WTC11 (cell line): ENCODE measurements around the gene TMCC2. TPM values are rescaled to one million over a fixed set of nuclear protein-coding genes. Genes with fewer than 3 reads are reported as not detected.

Experiments used
- ATAC-seq: fragments of 200-7000 bp; cut with Tn5 transposase; 2 replicates; pipeline ENCODE4 v1.10.0; 2021; ENCODE audit warnings: mild to moderate bottlenecking, moderate library complexity
- CTCF ChIA-PET: fragments of 300-600 bp; sonication (Branson Sonifier 250); formaldehyde crosslinking; loops from one replicate; lab custom pipeline; 2021; ENCODE audit warnings: antibody characterized with exemption; lab: Charles Lee
- POLR2A ChIA-PET: fragments of 350-600 bp; sonication (Branson Sonifier 250); formaldehyde crosslinking; loops from one replicate; lab custom pipeline; 2021; ENCODE audit warnings: antibody characterized with exemption; lab: Charles Lee
- DNase-seq: peaks from one replicate; pipeline ENCODE4 v3.0.0; 2021; ENCODE audit warnings: low spot score
- H3K27ac Mint-ChIP-seq: 2 replicates; pipeline ENCODE4 v1.8.0; 2021; ENCODE audit warnings: mixed read lengths
- H3K27me3 Mint-ChIP-seq: 2 replicates; pipeline ENCODE4 v1.8.0; 2021; ENCODE audit warnings: low read depth, mild to moderate bottlenecking, moderate library complexity, mixed read lengths
- H3K36me3 Mint-ChIP-seq: 2 replicates; pipeline ENCODE4 v1.8.0; 2021; ENCODE audit warnings: mixed read lengths
- H3K4me1 Mint-ChIP-seq: 2 replicates; pipeline ENCODE4 v1.8.0; 2022; ENCODE audit warnings: mixed read lengths
- H3K4me3 Mint-ChIP-seq: 2 replicates; pipeline ENCODE4 v1.8.0; 2021; ENCODE audit warnings: mild to moderate bottlenecking, moderate library complexity, mixed read lengths
- H3K9me3 Mint-ChIP-seq: 2 replicates; pipeline ENCODE4 v1.8.0; 2021; ENCODE audit warnings: mixed read lengths
- ATF1 ChIP-seq: sonication (generic); formaldehyde crosslinking; IDR thresholded peaks from 2 replicates; pipeline ENCODE4 v1.8.1; 2023; ENCODE audit warnings: mild to moderate bottlenecking, moderate library complexity, missing genetic modification reagents
- CBFB ChIP-seq: sonication (generic); formaldehyde crosslinking; IDR thresholded peaks from 2 replicates; pipeline ENCODE4 v1.8.1; 2022; ENCODE audit warnings: mild to moderate bottlenecking, low read depth, missing genetic modification reagents
- CREB1 ChIP-seq: sonication (generic); formaldehyde crosslinking; IDR thresholded peaks from 2 replicates; pipeline ENCODE4 v1.8.0; 2023; ENCODE audit warnings: mild to moderate bottlenecking, missing genetic modification reagents
- E2F5 ChIP-seq: sonication (generic); formaldehyde crosslinking; IDR thresholded peaks from 2 replicates; pipeline ENCODE4 v1.8.1; 2022; ENCODE audit warnings: mild to moderate bottlenecking, moderate library complexity, missing genetic modification reagents
- ETV6 ChIP-seq: sonication (generic); formaldehyde crosslinking; IDR thresholded peaks from 2 replicates; pipeline ENCODE4 v1.8.1; 2022; ENCODE audit warnings: mild to moderate bottlenecking, missing genetic modification reagents
- FOXK1 ChIP-seq: sonication (generic); formaldehyde crosslinking; IDR thresholded peaks from 2 replicates; pipeline ENCODE4 v1.8.0; 2022; ENCODE audit warnings: mild to moderate bottlenecking, moderate library complexity, missing genetic modification reagents
- FOXP1 ChIP-seq: sonication (generic); formaldehyde crosslinking; IDR thresholded peaks from 2 replicates; pipeline ENCODE4 v1.8.0; 2022; ENCODE audit warnings: missing genetic modification reagents, mild to moderate bottlenecking, moderate library complexity, borderline replicate concordance
- IRF2 ChIP-seq: sonication (generic); formaldehyde crosslinking; IDR thresholded peaks from 2 replicates; pipeline ENCODE4 v1.8.0; 2022; ENCODE audit warnings: low read depth, missing genetic modification reagents, borderline replicate concordance
- JAZF1 ChIP-seq: fragments of 250-450 bp; sonication (Bioruptor Pico); IDR thresholded peaks from 2 replicates; pipeline ENCODE4 v1.9.0; 2021; ENCODE audit warnings: moderate library complexity, mild to moderate bottlenecking, inconsistent platforms
- MXD4 ChIP-seq: fragments of 250-450 bp; sonication (Bioruptor Pico); IDR thresholded peaks from 2 replicates; pipeline ENCODE4 v1.8.0; 2021; ENCODE audit warnings: mild to moderate bottlenecking, moderate library complexity, borderline replicate concordance
- NFYB ChIP-seq: sonication (generic); formaldehyde crosslinking; conservative IDR thresholded peaks from 2 replicates; pipeline ENCODE4 v1.8.0; 2022; ENCODE audit warnings: low read depth, missing genetic modification reagents
- SMAD3 ChIP-seq: sonication (generic); formaldehyde crosslinking; IDR thresholded peaks from 2 replicates; pipeline ENCODE4 v1.8.0; 2022; ENCODE audit warnings: missing genetic modification reagents, mild to moderate bottlenecking, borderline replicate concordance
- SMAD4 ChIP-seq: sonication (generic); formaldehyde crosslinking; IDR thresholded peaks from 2 replicates; pipeline ENCODE4 v1.8.0; 2022; ENCODE audit warnings: mild to moderate bottlenecking, missing genetic modification reagents
- SP1 ChIP-seq: sonication (generic); formaldehyde crosslinking; conservative IDR thresholded peaks from 2 replicates; pipeline ENCODE4 v1.8.1; 2022; ENCODE audit warnings: missing genetic modification reagents
- ZBTB21 ChIP-seq: sonication (generic); formaldehyde crosslinking; IDR thresholded peaks from 2 replicates; pipeline ENCODE4 v1.8.1; 2023; ENCODE audit warnings: mild to moderate bottlenecking, missing genetic modification reagents, borderline replicate concordance
- ZNF232 ChIP-seq: sonication (generic); formaldehyde crosslinking; IDR thresholded peaks from 2 replicates; pipeline ENCODE4 v1.8.0; 2022; ENCODE audit warnings: mild to moderate bottlenecking, missing genetic modification reagents
- ZNF317 ChIP-seq: sonication (generic); formaldehyde crosslinking; IDR thresholded peaks from 2 replicates; pipeline ENCODE4 v1.8.1; 2023; ENCODE audit warnings: low read depth, mild to moderate bottlenecking, moderate library complexity, missing genetic modification reagents, borderline replicate concordance
- ZNF396 ChIP-seq: fragments of 250-450 bp; sonication (Bioruptor Pico); IDR thresholded peaks from 2 replicates; pipeline ENCODE4 v1.8.0; 2021; ENCODE audit warnings: mild to moderate bottlenecking, moderate library complexity, borderline replicate concordance
- ZNF423 ChIP-seq: fragments of 250-450 bp; sonication (Bioruptor Pico); IDR thresholded peaks from 2 replicates; pipeline ENCODE4 v2.1.2; 2022; ENCODE audit warnings: mild to moderate bottlenecking, moderate library complexity
- ZNF425 ChIP-seq: fragments of 250-450 bp; sonication (Bioruptor Pico); conservative IDR thresholded peaks from 2 replicates; pipeline ENCODE4 v1.9.0; 2021; ENCODE audit warnings: mild to moderate bottlenecking
- ZNF532 ChIP-seq: fragments of 250-450 bp; sonication (Bioruptor Pico); IDR thresholded peaks from 2 replicates; pipeline ENCODE4 v1.9.0; 2021; ENCODE audit warnings: mild to moderate bottlenecking, borderline replicate concordance
- ZNF671 ChIP-seq: fragments of 250-450 bp; sonication (Bioruptor Pico); IDR thresholded peaks from 2 replicates; pipeline ENCODE4 v1.8.0; 2021; ENCODE audit warnings: mild to moderate bottlenecking
- total RNA-seq: library from RNA; stranded (reverse); gene quantifications from 3 replicates; pipeline ENCODE4 v1.2.3, GENCODE V29; 2021
- TF ChIP-seq, protein P1 (sequence below): sonication (generic); formaldehyde crosslinking; IDR thresholded peaks from 2 replicates; pipeline ENCODE4 v1.8.1; 2023; ENCODE audit warnings: mild to moderate bottlenecking, missing genetic modification reagents

TMCC2 gene
- total RNA-seq, 1 experiment from 2014 or later = 9.5 TPM

GRCh38 chr1:205182930-205183329 is 44.8 kb upstream of the TMCC2 start:
- Mint-ChIP-seq H3K27ac (peak overlapping the region; percentile 36; the same call in 1 of the 2 replicates), H3K4me1 (peaks cover 16% of the 10 kb centered on the region), H3K9me3 (no peaks in the 10 kb centered on the region), H3K4me3 (no peak overlapping the region), H3K36me3 (peaks cover 9% of the 10 kb centered on the region; the same call in 1 of the 2 replicates), H3K27me3 (no peaks in the 10 kb centered on the region)
- no peak for TF ChIP-seq NFYB (CRISPR knock-in tag)
- TF ChIP-seq JAZF1 (CRISPR knock-in tag) = no peak
- no peak for TF ChIP-seq MXD4 (CRISPR knock-in tag)
- TF ChIP-seq CREB1 = no peak
- TF ChIP-seq, protein P1, sequence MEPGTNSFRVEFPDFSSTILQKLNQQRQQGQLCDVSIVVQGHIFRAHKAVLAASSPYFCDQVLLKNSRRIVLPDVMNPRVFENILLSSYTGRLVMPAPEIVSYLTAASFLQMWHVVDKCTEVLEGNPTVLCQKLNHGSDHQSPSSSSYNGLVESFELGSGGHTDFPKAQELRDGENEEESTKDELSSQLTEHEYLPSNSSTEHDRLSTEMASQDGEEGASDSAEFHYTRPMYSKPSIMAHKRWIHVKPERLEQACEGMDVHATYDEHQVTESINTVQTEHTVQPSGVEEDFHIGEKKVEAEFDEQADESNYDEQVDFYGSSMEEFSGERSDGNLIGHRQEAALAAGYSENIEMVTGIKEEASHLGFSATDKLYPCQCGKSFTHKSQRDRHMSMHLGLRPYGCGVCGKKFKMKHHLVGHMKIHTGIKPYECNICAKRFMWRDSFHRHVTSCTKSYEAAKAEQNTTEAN (CRISPR knock-in tag) = no peak
- no peak for TF ChIP-seq ZNF671 (CRISPR knock-in tag)
- no peak for TF ChIP-seq ZNF317 (CRISPR knock-in tag)
- TF ChIP-seq IRF2 (CRISPR knock-in tag) = no peak
- ChIA-PET CTCF (interaction anchor here (1.0 to 1.1 kb wide), 2 partner anchors 9 to 42 kb away, joined by 3 to 4 read pairs; no protein-coding TSS in a partner anchor), POLR2A (no interaction called here)
- ATAC-seq (no peak), DNase-seq (no peak)

DNA sequence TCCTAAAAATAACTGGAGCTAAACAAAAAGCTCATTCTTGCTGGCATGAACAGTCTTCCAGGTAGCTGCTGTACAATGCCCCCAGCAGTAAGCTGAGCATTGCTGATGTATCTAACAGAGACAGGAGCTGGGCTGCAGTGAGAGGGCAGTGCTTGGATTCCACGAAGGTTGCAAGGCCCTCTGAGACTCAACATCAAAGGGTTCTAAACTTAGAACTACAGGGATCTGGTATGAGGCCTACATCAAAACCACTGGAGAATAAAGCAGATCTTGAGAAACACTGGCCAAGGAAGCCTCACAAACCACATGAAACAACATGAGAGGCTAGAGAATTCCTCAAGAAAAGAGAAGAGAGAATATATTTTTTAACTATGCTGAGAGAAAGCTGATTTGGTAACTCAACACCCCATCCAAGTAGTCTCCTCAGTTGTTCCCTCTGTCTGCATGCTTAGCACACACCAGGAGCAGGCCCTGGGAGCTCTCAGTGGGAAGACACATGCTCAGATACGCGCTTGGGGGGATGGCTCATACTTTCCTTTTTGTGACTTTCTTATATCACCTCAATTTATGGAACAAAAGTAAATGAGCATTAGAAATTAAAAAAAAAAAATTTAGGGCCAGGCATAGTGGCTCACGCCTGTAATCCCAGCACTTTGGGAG is 43.9 kb upstream of the TMCC2 start:
- no peak for ATAC-seq
- POLR2A ChIA-PET = no interaction called here
- Mint-ChIP-seq H3K27ac (peak overlapping the region; percentile 84), H3K9me3 (no peaks in the 10 kb centered on the region), H3K4me3 (no peak overlapping the region), H3K36me3 (peaks cover 9% of the 10 kb centered on the region; the same call in 1 of the 2 replicates), H3K27me3 (no peaks in the 10 kb centered on the region), H3K4me1 (peaks cover 24% of the 10 kb centered on the region)
- CTCF ChIA-PET = interaction anchor here (1.0 to 1.1 kb wide), 2 partner anchors 8 to 43 kb away, joined by 3 to 4 read pairs; no protein-coding TSS in a partner anchor
- no peak for TF ChIP-seq ZBTB21 (CRISPR knock-in tag)
- TF ChIP-seq, protein P1 (CRISPR knock-in tag) = no peak
- TF ChIP-seq CBFB (CRISPR knock-in tag) = no peak
- no peak for TF ChIP-seq ETV6 (CRISPR knock-in tag)
- no peak for TF ChIP-seq NFYB (CRISPR knock-in tag)
- no peak for TF ChIP-seq ZNF232 (CRISPR knock-in tag)
- no peak for TF ChIP-seq FOXP1 (CRISPR knock-in tag)
- TF ChIP-seq ZNF425 (CRISPR knock-in tag) = no peak
- no peak for TF ChIP-seq SMAD3 (CRISPR knock-in tag)
- TF ChIP-seq ZNF423 (CRISPR knock-in tag) = no peak
- no peak for TF ChIP-seq ZNF532 (CRISPR knock-in tag)
- TF ChIP-seq FOXK1 (CRISPR knock-in tag) = no peak
- no peak for TF ChIP-seq ATF1 (CRISPR knock-in tag)
- no peak for TF ChIP-seq E2F5 (CRISPR knock-in tag)
- no peak for TF ChIP-seq SP1 (CRISPR knock-in tag)
- TF ChIP-seq SMAD4 = no peak
- no peak for TF ChIP-seq ZNF396 (CRISPR knock-in tag)
- DNase-seq = no peak
